Gastroesophageal sphincter (tissue), 4 donors: ENCODE results near the gene MRPL17. TPM values are rescaled to one million over a fixed set of nuclear protein-coding genes. Genes with fewer than 3 reads are reported as not detected.

Source experiments
- ATAC-seq: fragments of 150-250 bp; one replicate; pipeline ENCODE4 v1.9.1; 2016; ENCODE audit warnings: mild to moderate bottlenecking, moderate library complexity
- H3K27ac ChIP-seq, 4 donors: fragments of 200-600 bp; sonication (generic) in 3 of 4; 1 replicate in 3 of 4; 2 replicates in 1 of 4; pipeline ENCODE4 v1.5.1; 2016 to 2019
- H3K27me3 ChIP-seq: fragments of 200-600 bp; sonication (generic); one replicate; pipeline ENCODE4 v1.5.1; 2019
- H3K36me3 ChIP-seq, 2 donors: fragments of 200-600 bp; sonication (generic); one replicate each; pipeline ENCODE4 v1.5.1; 2019; ENCODE audit warnings: control low read depth in 1 of 2
- H3K4me1 ChIP-seq, 3 donors: fragments of 200-600 bp; sonication (generic); 1 replicate in 2 of 3; 2 replicates in 1 of 3; pipeline ENCODE4 v1.5.1; 2016 to 2019; ENCODE audit warnings: control low read depth in 2 of 3
- H3K4me3 ChIP-seq, 2 donors: fragments of 200-600 bp; sonication (generic); one replicate each; pipeline ENCODE4 v1.5.1; 2019; ENCODE audit warnings: mild to moderate bottlenecking in 1 of 2, moderate library complexity in 1 of 2
- H3K9me3 ChIP-seq, 3 donors: fragments of 200-600 bp; sonication (generic); one replicate each; pipeline ENCODE4 v1.5.1; 2017 to 2019; ENCODE audit warnings: control low read depth in 2 of 3
- CTCF ChIP-seq, 4 experiments: fragments of 200-600 bp in 2 of 4; fragments of 450-650 bp in 2 of 4; sonication (generic) in 1 of 4; IDR thresholded peaks; one replicate each; pipeline ENCODE4 v1.5.1; 2017 to 2019; ENCODE audit warnings: antibody characterized with exemption in 4 of 4, mild to moderate bottlenecking in 2 of 4, moderate library complexity in 2 of 4
- EP300 ChIP-seq: sonication (generic); formaldehyde crosslinking; IDR thresholded peaks from one replicate; pipeline ENCODE4 v1.6.1; 2017; ENCODE audit warnings: antibody characterized with exemption, mild to moderate bottlenecking
- POLR2A ChIP-seq, 2 donors: fragments of 450-650 bp; IDR thresholded peaks; one replicate each; pipeline ENCODE4 v1.6.1; 2017; ENCODE audit warnings: antibody characterized with exemption in 2 of 2, mild to moderate bottlenecking in 2 of 2, moderate library complexity in 1 of 2
- POLR2AphosphoS5 ChIP-seq: sonication (generic); formaldehyde crosslinking; IDR thresholded peaks from one replicate; pipeline ENCODE4 v1.6.1; 2017; ENCODE audit warnings: antibody characterized with exemption
- WGBS, 2 donors: methylation state at CpG; one replicate each; pipeline ENCODE4 v1.1.5; 2018; ENCODE audit warnings: low coverage in 1 of 2; 5-methylcytosine and 5-hydroxymethylcytosine counted together
- total RNA-seq, 4 donors: library from RNA; depleted of rRNA; stranded (reverse); fragments of >200 nt; gene quantifications; one replicate each; pipeline ENCODE4 v1.1.0, GENCODE V29; 2016

The MRPL17 gene
- total RNA-seq, 4 donors from 2014 or later = 12.6 to 35.0 (median 18.6) TPM

GRCh38 chr11:6647836-6648235, 35.3 kb downstream of the MRPL17 start:
- TF ChIP-seq POLR2A (IDR thresholded peaks at IDR 0.05) = no peak
- no peak for TF ChIP-seq CTCF (IDR thresholded peaks at IDR 0.05)
- no peak for TF ChIP-seq EP300
- no peak for TF ChIP-seq POLR2AphosphoS5
- 86 to 90% methylated on average over 1 to 2 of the region's 2 CpGs for WGBS, 2 donors
- H3K27ac ChIP-seq = peak overlapping the region in 3 of 4 donors; percentile 70 to 81 (median 77)
- no peak overlapping the region for H3K4me3 ChIP-seq
- peaks cover 0 to 56% (median 27%) of the 10 kb centered on the region in 3 donors for H3K4me1 ChIP-seq
- H3K9me3 ChIP-seq = no peaks in the 10 kb centered on the region
- H3K36me3 ChIP-seq = peaks cover 0 to 7% of the 10 kb centered on the region in 2 donors
- no peaks in the 10 kb centered on the region for H3K27me3 ChIP-seq
- no peak for ATAC-seq

GRCh38 chr11:6646918-6647679, 36.0 kb downstream of the MRPL17 start:
- Histone ChIP-seq H3K4me1 (peaks cover 0 to 50% (median 27%) of the 10 kb centered on the region in 3 donors), H3K27ac (peak overlapping the region in 3 of 4 donors; percentile 70 to 81 (median 77)), H3K27me3 (no peaks in the 10 kb centered on the region), H3K4me3 (no peak overlapping the region), H3K36me3 (peaks cover 0 to 7% of the 10 kb centered on the region in 2 donors), H3K9me3 (no peaks in the 10 kb centered on the region)
- ATAC-seq = peak; percentile 39
- TF ChIP-seq EP300 (no peak), CTCF (IDR thresholded peaks at IDR 0.05) (no peak), POLR2AphosphoS5 (no peak)
- WGBS, 2 donors = 17 to 21% methylated on average over 5 to 9 of the region's 9 CpGs

GRCh38 chr11:6646576-6646917, 36.6 kb downstream of the MRPL17 start:
- 24% methylated on average over 2 of the region's 3 CpGs; no CpG with 5 or more reads in 1 of the 2 donors for WGBS, 2 donors
- Histone ChIP-seq H3K36me3 (peaks cover 0 to 7% of the 10 kb centered on the region in 2 donors), H3K27me3 (no peaks in the 10 kb centered on the region), H3K9me3 (no peaks in the 10 kb centered on the region), H3K27ac (peak overlapping the region in 3 of 4 donors; percentile 70 to 81 (median 77)), H3K4me1 (peaks cover 0 to 55% (median 27%) of the 10 kb centered on the region in 3 donors), H3K4me3 (no peak overlapping the region)
- no peak for TF ChIP-seq POLR2AphosphoS5
- no peak for TF ChIP-seq EP300
- no peak for TF ChIP-seq CTCF (IDR thresholded peaks at IDR 0.05)
- TF ChIP-seq POLR2A (IDR thresholded peaks at IDR 0.05) = no peak
- peak; percentile 67 for ATAC-seq

GRCh38 chr11:6646071-6646470, 37.1 kb downstream of the MRPL17 start:
- Histone ChIP-seq H3K4me1 (peaks cover 0 to 55% (median 27%) of the 10 kb centered on the region in 3 donors), H3K27me3 (no peaks in the 10 kb centered on the region), H3K36me3 (peaks cover 0 to 11% of the 10 kb centered on the region in 2 donors), H3K9me3 (no peaks in the 10 kb centered on the region), H3K4me3 (no peak overlapping the region), H3K27ac (peak overlapping the region in 3 of 4 donors; percentile 70 to 81 (median 77))
- no peak for TF ChIP-seq POLR2AphosphoS5
- TF ChIP-seq CTCF (IDR thresholded peaks at IDR 0.05) = no peak
- no peak for TF ChIP-seq EP300
- no peak for TF ChIP-seq POLR2A (IDR thresholded peaks at IDR 0.05)
- WGBS, 2 donors = 45 to 49% methylated on average over 6 to 12 of the region's 12 CpGs
- peak; percentile 58 for ATAC-seq

- 79 to 90% methylated on average over 5 to 7 of the region's 7 CpGs for WGBS, 2 donors
- ATAC-seq = no peak
- peaks cover 0 to 27% of the 10 kb centered on the region in 2 donors for H3K36me3 ChIP-seq
- TF ChIP-seq CTCF (IDR thresholded peaks at IDR 0.05) = no peak
- no peak overlapping the region for H3K4me3 ChIP-seq
- H3K27ac ChIP-seq = no peak overlapping the region
- H3K9me3 ChIP-seq = no peaks in the 10 kb centered on the region
- H3K4me1 ChIP-seq = peaks cover 7 to 62% (median 36%) of the 10 kb centered on the region in 3 donors
- H3K27me3 ChIP-seq = no peaks in the 10 kb centered on the region
These were observed 40.2 kb downstream of the MRPL17 start for GRCh38 chr11:6642957-6643356.
